Measurements from ENCODE around the gene INPP4B. TPM values are rescaled to one million over a fixed set of nuclear protein-coding genes. Genes with fewer than 3 reads are reported as not detected.

INPP4B gene
- total RNA-seq, 2 donors from 2014 or later: 10.0 to 14.1 TPM

GRCh38 chr4:142706381-142706780 lies 139.7 kb downstream of the INPP4B start:
- Histone ChIP-seq H3K9ac (ENCODE audit: low read depth in 2 of 2, low read length in 2 of 2) (no peak overlapping the region), H3K4me3 (no peak overlapping the region), H3K27me3 (no peaks in the 10 kb centered on the region), H3K27ac (no peak overlapping the region), H3K36me3 (no peaks in the 10 kb centered on the region), H3K4me1 (no peaks in the 10 kb centered on the region), H3K9me3 (no peaks in the 10 kb centered on the region)
- TF ChIP-seq CTCF (IDR thresholded peaks at IDR 0.05): no peak
- no peak for DNase-seq
- intact Hi-C loops (cut with DNase I): no loop called here

GRCh38 chr4:142705820-142706219 lies 140.3 kb downstream of the INPP4B start:
- Histone ChIP-seq H3K4me3 (no peak overlapping the region), H3K9me3 (no peaks in the 10 kb centered on the region), H3K4me1 (no peaks in the 10 kb centered on the region), H3K27me3 (no peaks in the 10 kb centered on the region), H3K9ac (ENCODE audit: low read depth in 2 of 2, low read length in 2 of 2) (no peak overlapping the region), H3K36me3 (no peaks in the 10 kb centered on the region), H3K27ac (no peak overlapping the region)
- DNase-seq: no peak
- intact Hi-C loops (cut with DNase I): no loop called here
- no peak for TF ChIP-seq CTCF (IDR thresholded peaks at IDR 0.05)

GRCh38 chr4:142703694-142704309 lies 142.3 kb downstream of the INPP4B start:
- intact Hi-C loops (cut with DNase I): no loop called here
- no peak overlapping the region for H3K9ac ChIP-seq (ENCODE audit: low read depth in 2 of 2, low read length in 2 of 2)
- H3K36me3 ChIP-seq: no peaks in the 10 kb centered on the region
- no peak overlapping the region for H3K27ac ChIP-seq
- H3K4me3 ChIP-seq: no peak overlapping the region
- no peak for DNase-seq
- no peak for TF ChIP-seq CTCF (IDR thresholded peaks at IDR 0.05)
- H3K4me1 ChIP-seq: no peaks in the 10 kb centered on the region
- H3K27me3 ChIP-seq: no peaks in the 10 kb centered on the region
- H3K9me3 ChIP-seq: no peaks in the 10 kb centered on the region

GRCh38 chr4:142701017-142701416 lies 145.1 kb downstream of the INPP4B start:
- TF ChIP-seq CTCF (IDR thresholded peaks at IDR 0.05): no peak
- Histone ChIP-seq H3K9me3 (no peaks in the 10 kb centered on the region), H3K4me3 (no peak overlapping the region), H3K27ac (no peak overlapping the region), H3K27me3 (no peaks in the 10 kb centered on the region), H3K9ac (ENCODE audit: low read depth in 2 of 2, low read length in 2 of 2) (no peak overlapping the region), H3K36me3 (no peaks in the 10 kb centered on the region), H3K4me1 (no peaks in the 10 kb centered on the region)
- intact Hi-C loops (cut with DNase I): no loop called here
- no peak for DNase-seq

GRCh38 chr4:142700531-142700930 lies 145.6 kb downstream of the INPP4B start:
- no peak for DNase-seq
- Histone ChIP-seq H3K36me3 (no peaks in the 10 kb centered on the region), H3K9me3 (no peaks in the 10 kb centered on the region), H3K27ac (no peak overlapping the region), H3K4me3 (no peak overlapping the region), H3K27me3 (no peaks in the 10 kb centered on the region), H3K9ac (ENCODE audit: low read depth in 2 of 2, low read length in 2 of 2) (no peak overlapping the region), H3K4me1 (no peaks in the 10 kb centered on the region)
- no peak for TF ChIP-seq CTCF (IDR thresholded peaks at IDR 0.05)
- intact Hi-C loops (cut with DNase I): no loop called here

Measured in colonic mucosa (tissue), 4 donors.